Osteoblast (primary cell): ENCODE data around the gene P3H1. TPM values are rescaled to one million over a fixed set of nuclear protein-coding genes. Genes with fewer than 3 reads are reported as not detected.

Experiments used
- DNase-seq: peaks from one replicate; pipeline ENCODE4 v3.0.0; 2011; ENCODE audit warnings: low spot score, mixed read lengths; ENCODE audit not compliant: insufficient read length; ENCODE audit errors: missing footprints
- H2AFZ ChIP-seq: 2 replicates; pipeline ENCODE4 v1.6.0; 2011; ENCODE audit warnings: mild to moderate bottlenecking, low read length
- H3K27ac ChIP-seq: 2 replicates; pipeline ENCODE4 v1.5.1; 2011; ENCODE audit warnings: mild to moderate bottlenecking, low read depth, low read length, moderate library complexity
- H3K27me3 ChIP-seq: 2 replicates; pipeline ENCODE4 v1.6.0; 2012; ENCODE audit warnings: mild to moderate bottlenecking, control low read depth, inconsistent platforms, low read length, moderate library complexity; ENCODE audit not compliant: insufficient read depth
- H3K36me3 ChIP-seq: 2 replicates; pipeline ENCODE4 v1.5.1; 2011; ENCODE audit warnings: mild to moderate bottlenecking, low read length, control low read depth, moderate library complexity; ENCODE audit not compliant: insufficient read depth
- H3K4me1 ChIP-seq: 2 replicates; pipeline ENCODE4 v1.5.1; 2011; ENCODE audit warnings: mild to moderate bottlenecking, low read length, control low read depth, moderate library complexity; ENCODE audit not compliant: insufficient read depth
- H3K4me2 ChIP-seq: 2 replicates; pipeline ENCODE4 v1.6.0; 2011; ENCODE audit warnings: mild to moderate bottlenecking, low read length; ENCODE audit not compliant: insufficient read depth
- H3K4me3 ChIP-seq: fragments of 200-600 bp; sonication (generic); 3 replicates; pipeline ENCODE4 v1.5.1; 2012; ENCODE audit warnings: mild to moderate bottlenecking, low read length, inconsistent platforms; ENCODE audit not compliant: insufficient read depth
- H3K79me2 ChIP-seq: 2 replicates; pipeline ENCODE4 v1.6.0; 2012; ENCODE audit warnings: mild to moderate bottlenecking, low read length, control low read depth, inconsistent platforms; ENCODE audit not compliant: insufficient read depth
- H3K9me3 ChIP-seq: 2 replicates; pipeline ENCODE4 v1.5.1; 2011; ENCODE audit warnings: low read depth, low read length, control low read depth
- H4K20me1 ChIP-seq: 2 replicates; pipeline ENCODE4 v1.6.0; 2012; ENCODE audit warnings: mild to moderate bottlenecking, low read length, control low read depth; ENCODE audit not compliant: insufficient read depth
- CTCF ChIP-seq: IDR thresholded peaks from 2 replicates; pipeline ENCODE4 v1.5.1; 2011; ENCODE audit warnings: mild to moderate bottlenecking, low read depth, low read length, moderate library complexity; ENCODE audit errors: extremely low read depth
- total RNA-seq: library from RNA; depleted of rRNA; stranded (reverse); fragments of >200 nt; gene quantifications from 2 replicates; pipeline ENCODE4 v1.2.3, GENCODE V29; 2012

Gene P3H1
- total RNA-seq, 1 donor, result 213 TPM

- no peaks in the 10 kb centered on the region for H3K9me3 ChIP-seq
- H4K20me1 ChIP-seq, result no peaks in the 10 kb centered on the region
- DNase-seq, result no peak
- H3K79me2 ChIP-seq, result no peaks in the 10 kb centered on the region
- peaks cover 5% of the 10 kb centered on the region for H3K27me3 ChIP-seq
- H3K4me2 ChIP-seq, result no peak overlapping the region
- H2AFZ ChIP-seq, result no peak overlapping the region
- TF ChIP-seq CTCF, result no peak
- H3K4me1 ChIP-seq, result no peaks in the 10 kb centered on the region
- no peak overlapping the region for H3K27ac ChIP-seq
- no peak overlapping the region for H3K4me3 ChIP-seq
- no peaks in the 10 kb centered on the region for H3K36me3 ChIP-seq
Measured at GRCh38 chr1:42797414-42797813, 30.6 kb upstream of the P3H1 start.

- Histone ChIP-seq H3K4me2 (no peak overlapping the region), H3K27me3 (peaks cover 5% of the 10 kb centered on the region), H3K27ac (no peak overlapping the region), H4K20me1 (no peaks in the 10 kb centered on the region), H3K79me2 (no peaks in the 10 kb centered on the region), H3K9me3 (no peaks in the 10 kb centered on the region), H3K36me3 (no peaks in the 10 kb centered on the region), H2AFZ (no peak overlapping the region), H3K4me3 (no peak overlapping the region), H3K4me1 (no peaks in the 10 kb centered on the region)
- no peak for TF ChIP-seq CTCF
- DNase-seq, result no peak
Measured at GRCh38 chr1:42793824-42794223, 27.0 kb upstream of the P3H1 start.

- Histone ChIP-seq H3K4me1 (peaks cover 5% of the 10 kb centered on the region), H3K27ac (no peak overlapping the region), H3K4me3 (no peak overlapping the region), H3K36me3 (no peaks in the 10 kb centered on the region), H3K27me3 (no peaks in the 10 kb centered on the region), H2AFZ (no peak overlapping the region), H3K4me2 (no peak overlapping the region), H3K9me3 (no peaks in the 10 kb centered on the region), H4K20me1 (no peaks in the 10 kb centered on the region), H3K79me2 (no peaks in the 10 kb centered on the region)
- no peak for DNase-seq
- no peak for TF ChIP-seq CTCF
Measured at GRCh38 chr1:42788021-42788420, 21.2 kb upstream of the P3H1 start.

- Histone ChIP-seq H3K27me3 (no peaks in the 10 kb centered on the region), H3K9me3 (no peaks in the 10 kb centered on the region), H3K36me3 (no peaks in the 10 kb centered on the region), H2AFZ (no peak overlapping the region), H3K4me1 (peaks cover 5% of the 10 kb centered on the region), H3K79me2 (no peaks in the 10 kb centered on the region), H3K27ac (no peak overlapping the region), H3K4me2 (no peak overlapping the region), H4K20me1 (no peaks in the 10 kb centered on the region), H3K4me3 (no peak overlapping the region)
- TF ChIP-seq CTCF, result no peak
- DNase-seq, result no peak
Measured at GRCh38 chr1:42786097-42786496, 19.3 kb upstream of the P3H1 start.
